OCI-M2 (cell line): ENCODE results near the gene AQP4.

Experiments
- DNase-seq: peaks from one replicate; lab custom pipeline; 2025; ENCODE audit not compliant: unreplicated experiment; lab: John Stamatoyannopoulos, UW

The AQP4 gene

GRCh38 chr18:26843760-26844159, 21.7 kb downstream of the AQP4 start:
- DNase-seq = no peak

- DNase-seq = no peak
Observed at GRCh38 chr18:26840965-26841364, 24.5 kb downstream of the AQP4 start.

GRCh38 chr18:26839609-26840008, 25.9 kb downstream of the AQP4 start:
- no peak for DNase-seq

GRCh38 chr18:26832302-26832701, 33.2 kb downstream of the AQP4 start:
- no peak for DNase-seq

- no peak for DNase-seq
Observed at GRCh38 chr18:26827581-26827980, 37.9 kb downstream of the AQP4 start.

- DNase-seq = no peak
Observed at GRCh38 chr18:26826656-26827235, 38.8 kb downstream of the AQP4 start.

GRCh38 chr18:26821181-26821580, 44.3 kb downstream of the AQP4 start:
- DNase-seq = no peak

GRCh38 chr18:26819046-26819445, 46.5 kb downstream of the AQP4 start:
- no peak for DNase-seq

GRCh38 chr18:26818461-26818860, 47.0 kb downstream of the AQP4 start:
- DNase-seq = no peak

GRCh38 chr18:26813043-26813442, 52.5 kb downstream of the AQP4 start:
- no peak for DNase-seq

- DNase-seq = no peak
Observed at GRCh38 chr18:26812462-26812861, 53.0 kb downstream of the AQP4 start.

GRCh38 chr18:26809346-26809745, 56.2 kb downstream of the AQP4 start:
- DNase-seq = no peak

- no peak for DNase-seq
Observed at GRCh38 chr18:26806224-26806623, 59.3 kb downstream of the AQP4 start.

- no peak for DNase-seq
Observed at GRCh38 chr18:26804519-26804918, 61.0 kb downstream of the AQP4 start.

- DNase-seq = no peak
Observed at GRCh38 chr18:26803643-26804042, 61.9 kb downstream of the AQP4 start.

GRCh38 chr18:26802330-26803200, 62.9 kb downstream of the AQP4 start:
- DNase-seq = no peak
